HuH-7.5 (cell line): Measurements from ENCODE around the gene ROBO1.

Source experiments
- DNase-seq: peaks from one replicate; pipeline ENCODE4 v3.0.0; 2011; ENCODE audit warnings: low spot score

Gene ROBO1

GRCh38 chr3:78834910-78835309 is 932.9 kb downstream of the ROBO1 start:
- no peak for DNase-seq

- DNase-seq = no peak
Measured at GRCh38 chr3:78832785-78833204, 935.0 kb downstream of the ROBO1 start.

- no peak for DNase-seq
Measured at GRCh38 chr3:78831446-78831972, 936.3 kb downstream of the ROBO1 start.

- DNase-seq = no peak
Measured at GRCh38 chr3:78830470-78830869, 937.3 kb downstream of the ROBO1 start.

GRCh38 chr3:78827618-78828017 is 940.2 kb downstream of the ROBO1 start:
- DNase-seq = no peak

GRCh38 chr3:78825858-78826215 is 942.0 kb downstream of the ROBO1 start:
- DNase-seq = no peak

GRCh38 chr3:78825118-78825857 is 942.5 kb downstream of the ROBO1 start:
- DNase-seq = no peak

GRCh38 chr3:78823859-78824258 is 943.9 kb downstream of the ROBO1 start:
- DNase-seq = no peak

GRCh38 chr3:78823434-78823833 is 944.4 kb downstream of the ROBO1 start:
- no peak for DNase-seq

- no peak for DNase-seq
Measured at GRCh38 chr3:78822726-78823125, 945.1 kb downstream of the ROBO1 start.

- DNase-seq = no peak
Measured at GRCh38 chr3:78820542-78820941, 947.3 kb downstream of the ROBO1 start.

- DNase-seq = no peak
Measured at GRCh38 chr3:78818161-78818985, 949.4 kb downstream of the ROBO1 start.

GRCh38 chr3:78814893-78815562 is 952.8 kb downstream of the ROBO1 start:
- no peak for DNase-seq

GRCh38 chr3:78812166-78812565 is 955.6 kb downstream of the ROBO1 start:
- DNase-seq = no peak

GRCh38 chr3:78809966-78810365 is 957.8 kb downstream of the ROBO1 start:
- DNase-seq = no peak

GRCh38 chr3:78804251-78805037 is 963.4 kb downstream of the ROBO1 start:
- DNase-seq = no peak

GRCh38 chr3:78802562-78802930 is 965.3 kb downstream of the ROBO1 start:
- DNase-seq = no peak

GRCh38 chr3:78801926-78802561 is 965.8 kb downstream of the ROBO1 start:
- no peak for DNase-seq

GRCh38 chr3:78799681-78800080 is 968.1 kb downstream of the ROBO1 start:
- no peak for DNase-seq

- no peak for DNase-seq
Measured at GRCh38 chr3:78798266-78798832, 969.4 kb downstream of the ROBO1 start.

GRCh38 chr3:78794431-78794830 is 973.4 kb downstream of the ROBO1 start:
- DNase-seq = no peak
